ENCODE results near the gene TRIM2.

DNA sequence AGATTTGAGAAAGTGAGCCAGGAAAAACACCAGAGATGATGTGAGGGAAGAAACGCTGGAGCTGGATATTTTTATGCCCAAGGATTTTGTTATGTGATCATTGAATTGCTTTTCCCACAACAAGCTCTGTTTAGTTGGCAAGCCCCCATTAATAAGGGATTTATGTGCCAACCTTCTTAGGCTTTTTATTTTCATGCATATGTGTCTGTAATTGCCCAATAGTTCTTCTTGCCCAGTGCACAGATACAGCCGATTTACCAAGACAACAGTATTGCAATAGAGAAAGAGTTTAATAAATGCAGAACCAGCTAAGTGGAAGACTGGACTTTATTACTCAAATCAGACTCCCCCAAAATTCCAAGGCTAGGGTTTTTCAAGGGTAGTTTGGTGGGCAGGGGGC, 57.7 kb downstream of the TRIM2 start:
- TF ChIP-seq, protein P1, sequence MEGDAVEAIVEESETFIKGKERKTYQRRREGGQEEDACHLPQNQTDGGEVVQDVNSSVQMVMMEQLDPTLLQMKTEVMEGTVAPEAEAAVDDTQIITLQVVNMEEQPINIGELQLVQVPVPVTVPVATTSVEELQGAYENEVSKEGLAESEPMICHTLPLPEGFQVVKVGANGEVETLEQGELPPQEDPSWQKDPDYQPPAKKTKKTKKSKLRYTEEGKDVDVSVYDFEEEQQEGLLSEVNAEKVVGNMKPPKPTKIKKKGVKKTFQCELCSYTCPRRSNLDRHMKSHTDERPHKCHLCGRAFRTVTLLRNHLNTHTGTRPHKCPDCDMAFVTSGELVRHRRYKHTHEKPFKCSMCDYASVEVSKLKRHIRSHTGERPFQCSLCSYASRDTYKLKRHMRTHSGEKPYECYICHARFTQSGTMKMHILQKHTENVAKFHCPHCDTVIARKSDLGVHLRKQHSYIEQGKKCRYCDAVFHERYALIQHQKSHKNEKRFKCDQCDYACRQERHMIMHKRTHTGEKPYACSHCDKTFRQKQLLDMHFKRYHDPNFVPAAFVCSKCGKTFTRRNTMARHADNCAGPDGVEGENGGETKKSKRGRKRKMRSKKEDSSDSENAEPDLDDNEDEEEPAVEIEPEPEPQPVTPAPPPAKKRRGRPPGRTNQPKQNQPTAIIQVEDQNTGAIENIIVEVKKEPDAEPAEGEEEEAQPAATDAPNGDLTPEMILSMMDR (IDR thresholded peaks at IDR 0.05): no peak
- no peak for TF ChIP-seq POLR2A (IDR thresholded peaks at IDR 0.05)

Data from lower leg skin (tissue), 3 donors.